Neural progenitor cell (in vitro differentiated cells): ENCODE data around the gene ARHGAP15.

Experiments
- CTCF ChIP-seq: fragments of 200-600 bp; sonication (generic); IDR thresholded peaks from 2 replicates; pipeline ENCODE4 v1.5.1; 2017; ENCODE audit warnings: antibody characterized with exemption, mild to moderate bottlenecking
- EZH2phosphoT487 ChIP-seq: fragments of 200-600 bp; sonication (generic); IDR thresholded peaks from 2 replicates; pipeline ENCODE4 v1.6.1; 2017; ENCODE audit warnings: antibody characterized with exemption

GRCh38 chr2:143231254-143231645 lies 102.0 kb downstream of the ARHGAP15 start:
- TF ChIP-seq CTCF (no peak), EZH2phosphoT487 (no peak)
